OCI-LY7 (cell line): ENCODE data around the gene TCEAL5. TPM values are rescaled to one million over a fixed set of nuclear protein-coding genes. Genes with fewer than 3 reads are reported as not detected.

Experiments used
- BruUV-seq: library from RNA; stranded (reverse); fragments of 400-500 nt; replicated peaks from 2 replicates; lab custom pipeline; 2021; lab: Mats Ljungman, UMichigan
- CTCF ChIA-PET: fragments of 300-600 bp; sonication (Branson Sonifier 250); formaldehyde crosslinking; loops from one replicate; lab custom pipeline; 2022; ENCODE audit warnings: antibody characterized with exemption; ENCODE audit not compliant: unreplicated experiment; lab: Charles Lee
- POLR2A ChIA-PET: fragments of 300-600 bp; sonication (Branson Sonifier 250); formaldehyde crosslinking; loops from one replicate; lab custom pipeline; 2022; ENCODE audit warnings: antibody characterized with exemption; lab: Charles Lee
- DNase-seq: peaks from one replicate; pipeline ENCODE4 v3.0.0-alpha.2; 2015; ENCODE audit warnings: low spot score
- H2AFZ ChIP-seq: fragments of 200-600 bp; sonication (generic), shearing (Covaris generic); 2 replicates; pipeline ENCODE4 v1.6.1; 2014; ENCODE audit warnings: mild to moderate bottlenecking, antibody characterized with exemption, low read length, moderate library complexity
- H3K27ac ChIP-seq: fragments of 200-600 bp; sonication (generic); 2 replicates; pipeline ENCODE4 v1.5.1; 2014; ENCODE audit warnings: mixed run types, low read depth, mild to moderate bottlenecking, moderate library complexity, low read length, inconsistent platforms; ENCODE audit not compliant: poor library complexity, severe bottlenecking
- H3K36me3 ChIP-seq: fragments of 200-600 bp; sonication (generic); 2 replicates; pipeline ENCODE4 v1.6.1; 2014; ENCODE audit warnings: mild to moderate bottlenecking, antibody characterized with exemption, low read length, moderate library complexity, mixed read lengths; ENCODE audit not compliant: insufficient read depth
- H3K4me1 ChIP-seq: fragments of 200-600 bp; sonication (generic); 2 replicates; pipeline ENCODE4 v1.5.1; 2014; ENCODE audit warnings: mild to moderate bottlenecking, low read length; ENCODE audit not compliant: insufficient read depth, poor library complexity, severe bottlenecking
- H3K4me2 ChIP-seq: fragments of 200-600 bp; sonication (generic); 2 replicates; pipeline ENCODE4 v1.6.1; 2014; ENCODE audit warnings: mild to moderate bottlenecking, low read length
- H3K4me3 ChIP-seq: fragments of 200-600 bp; sonication (generic); 2 replicates; pipeline ENCODE4 v1.5.1; 2014; ENCODE audit warnings: mild to moderate bottlenecking, low read depth, low read length; ENCODE audit not compliant: poor library complexity, severe bottlenecking
- H3K79me2 ChIP-seq: fragments of 200-600 bp; sonication (generic); 2 replicates; pipeline ENCODE4 v1.6.1; 2016; ENCODE audit warnings: low read depth, mild to moderate bottlenecking, low read length, moderate library complexity, mixed read lengths; ENCODE audit not compliant: insufficient read depth
- H3K9me2 ChIP-seq: fragments of 200-600 bp; sonication (generic); 2 replicates; pipeline ENCODE4 v1.6.1; 2016; ENCODE audit warnings: mild to moderate bottlenecking, low read length, mixed read lengths; ENCODE audit not compliant: insufficient read depth
- H3K9me3 ChIP-seq: fragments of 200-600 bp; sonication (generic); 2 replicates; pipeline ENCODE4 v1.6.1; 2014; ENCODE audit warnings: mild to moderate bottlenecking, mixed run types, low read length, mixed read lengths
- H4K20me1 ChIP-seq: fragments of 200-600 bp; sonication (generic); 2 replicates; pipeline ENCODE4 v1.6.1; 2014; ENCODE audit warnings: mild to moderate bottlenecking, antibody characterized with exemption, low read length, moderate library complexity, mixed read lengths; ENCODE audit not compliant: insufficient read depth
- EZH2phosphoT487 ChIP-seq: fragments of 200-600 bp; sonication (generic); IDR thresholded peaks from 2 replicates; pipeline ENCODE4 v1.6.1; 2018; ENCODE audit warnings: low read depth, borderline replicate concordance, mild to moderate bottlenecking, mixed run types, antibody characterized with exemption, low read length, moderate library complexity, mixed read lengths
- intact Hi-C: fragments of 100-400 bp; cut with micrococcal nuclease; formaldehyde crosslinking; loops from one replicate; pipeline ENCODE4 v1.10.0; 2022; ENCODE audit not compliant: unreplicated experiment
- total RNA-seq, 2 experiments: library from RNA; depleted of rRNA in 1 of 2; stranded (reverse); fragments of >200 nt in 1 of 2; shearing (Covaris generic) in 1 of 2; gene quantifications; 2 replicates each; pipeline ENCODE4 v1.2.3, GENCODE V29; 2014 to 2022
- TF ChIP-seq, protein P1 (sequence below): fragments of 200-600 bp; sonication (generic); conservative IDR thresholded peaks from 2 replicates; pipeline ENCODE4 v1.5.1; 2014; ENCODE audit warnings: mild to moderate bottlenecking, antibody characterized with exemption, low read length, moderate library complexity, mixed read lengths

The TCEAL5 gene
- total RNA-seq, 2 experiments from 2014 or later, result not detected

DNA sequence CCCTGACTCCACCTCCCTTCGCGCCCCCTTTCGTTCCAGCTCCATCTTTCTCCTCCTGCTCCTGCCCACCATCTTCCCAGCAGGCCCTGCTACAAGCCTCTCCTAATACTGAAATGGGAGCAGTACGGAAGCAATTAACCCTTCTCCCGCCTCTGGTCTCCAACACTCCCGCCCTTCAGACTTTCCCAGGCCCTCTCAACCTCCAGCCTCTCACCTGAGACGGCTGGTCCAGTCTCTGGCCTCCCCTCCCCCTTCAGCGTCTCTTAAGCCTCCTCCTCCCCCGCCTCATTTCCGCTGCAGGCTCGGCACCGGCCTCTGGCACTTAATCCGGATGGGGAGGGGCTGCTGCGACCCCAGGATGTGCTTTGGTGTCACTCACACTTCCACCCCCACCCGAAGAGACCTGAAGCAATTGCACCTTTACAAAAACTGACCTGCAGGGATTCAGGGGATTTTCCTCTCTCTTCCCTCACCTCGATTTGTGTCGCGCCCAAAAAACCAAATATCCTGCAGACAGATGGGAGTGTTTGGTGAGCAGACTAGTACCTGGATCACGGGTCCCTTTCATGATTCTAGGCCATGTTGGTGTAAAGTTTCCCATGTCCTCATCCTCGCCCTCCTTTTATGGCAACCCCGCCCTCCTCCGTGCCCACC is 22.3 kb downstream of the TCEAL5 start:
- Histone ChIP-seq H3K4me2 (peak overlapping the region; percentile 85), H2AFZ (peak overlapping the region; percentile 98; the same call in 1 of the 2 replicates), H3K4me1 (peaks cover 14% of the 10 kb centered on the region), H4K20me1 (no peaks in the 10 kb centered on the region), H3K79me2 (peaks cover 14% of the 10 kb centered on the region; the same call in 1 of the 2 replicates), H3K27ac (peak overlapping the region; percentile 70), H3K9me3 (no peaks in the 10 kb centered on the region), H3K9me2 (no peaks in the 10 kb centered on the region), H3K36me3 (peaks cover 12% of the 10 kb centered on the region; the same call in 1 of the 2 replicates), H3K4me3 (peak overlapping the region; percentile 94)
- intact Hi-C loops, result no loop called here
- POLR2A ChIA-PET, result interaction anchor here (0.6 to 1.0 kb wide), 2 partner anchors 236 to 432 kb away, joined by 3 to 4 read pairs; no protein-coding TSS in a partner anchor
- peak; percentile 73 for DNase-seq
- TF ChIP-seq, protein P1, sequence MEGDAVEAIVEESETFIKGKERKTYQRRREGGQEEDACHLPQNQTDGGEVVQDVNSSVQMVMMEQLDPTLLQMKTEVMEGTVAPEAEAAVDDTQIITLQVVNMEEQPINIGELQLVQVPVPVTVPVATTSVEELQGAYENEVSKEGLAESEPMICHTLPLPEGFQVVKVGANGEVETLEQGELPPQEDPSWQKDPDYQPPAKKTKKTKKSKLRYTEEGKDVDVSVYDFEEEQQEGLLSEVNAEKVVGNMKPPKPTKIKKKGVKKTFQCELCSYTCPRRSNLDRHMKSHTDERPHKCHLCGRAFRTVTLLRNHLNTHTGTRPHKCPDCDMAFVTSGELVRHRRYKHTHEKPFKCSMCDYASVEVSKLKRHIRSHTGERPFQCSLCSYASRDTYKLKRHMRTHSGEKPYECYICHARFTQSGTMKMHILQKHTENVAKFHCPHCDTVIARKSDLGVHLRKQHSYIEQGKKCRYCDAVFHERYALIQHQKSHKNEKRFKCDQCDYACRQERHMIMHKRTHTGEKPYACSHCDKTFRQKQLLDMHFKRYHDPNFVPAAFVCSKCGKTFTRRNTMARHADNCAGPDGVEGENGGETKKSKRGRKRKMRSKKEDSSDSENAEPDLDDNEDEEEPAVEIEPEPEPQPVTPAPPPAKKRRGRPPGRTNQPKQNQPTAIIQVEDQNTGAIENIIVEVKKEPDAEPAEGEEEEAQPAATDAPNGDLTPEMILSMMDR, result no peak
- TF ChIP-seq EZH2phosphoT487, result no peak
- BruUV-seq, result no TSS peak
- CTCF ChIA-PET, result interaction anchor here (0.9 kb wide), 1 partner anchor 43 kb away, joined by 3 read pairs; no protein-coding TSS in a partner anchor

DNA sequence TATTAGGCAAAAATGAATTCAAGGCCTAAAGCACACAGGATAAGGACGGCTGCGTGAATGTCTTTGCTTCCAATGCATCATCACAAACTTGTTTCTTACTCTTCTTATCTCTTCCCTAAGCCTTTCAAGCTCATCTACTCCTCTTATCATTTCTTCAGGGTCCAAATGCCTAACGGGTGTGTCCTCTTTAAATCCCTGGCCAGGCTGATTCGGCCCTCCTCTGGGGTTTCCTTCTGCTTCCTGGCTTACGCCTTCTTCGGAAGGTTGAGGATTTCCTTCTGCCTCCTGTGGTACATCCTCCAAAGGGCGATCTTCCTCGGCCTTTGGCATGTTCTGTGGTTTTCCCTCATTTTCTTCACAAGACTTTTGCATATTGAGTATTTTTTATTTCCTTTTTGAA is 22.9 kb downstream of the TCEAL5 start:
- Histone ChIP-seq H3K9me3 (no peaks in the 10 kb centered on the region), H2AFZ (no peak overlapping the region), H3K4me1 (peaks cover 14% of the 10 kb centered on the region), H3K79me2 (peaks cover 14% of the 10 kb centered on the region; the same call in 1 of the 2 replicates), H3K4me2 (peak overlapping the region; percentile 85), H3K27ac (no peak overlapping the region), H3K9me2 (no peaks in the 10 kb centered on the region), H3K36me3 (peaks cover 12% of the 10 kb centered on the region; the same call in 1 of the 2 replicates), H4K20me1 (no peaks in the 10 kb centered on the region), H3K4me3 (peak overlapping the region; percentile 94)
- TF ChIP-seq, protein P1, result no peak
- TF ChIP-seq EZH2phosphoT487, result no peak
- no peak for DNase-seq
- POLR2A ChIA-PET, result interaction anchor here (0.6 kb wide), 1 partner anchor 236 kb away, joined by 4 read pairs; no protein-coding TSS in a partner anchor
- BruUV-seq, result no TSS peak
- CTCF ChIA-PET, result no interaction called here
- intact Hi-C loops, result no loop called here

DNA sequence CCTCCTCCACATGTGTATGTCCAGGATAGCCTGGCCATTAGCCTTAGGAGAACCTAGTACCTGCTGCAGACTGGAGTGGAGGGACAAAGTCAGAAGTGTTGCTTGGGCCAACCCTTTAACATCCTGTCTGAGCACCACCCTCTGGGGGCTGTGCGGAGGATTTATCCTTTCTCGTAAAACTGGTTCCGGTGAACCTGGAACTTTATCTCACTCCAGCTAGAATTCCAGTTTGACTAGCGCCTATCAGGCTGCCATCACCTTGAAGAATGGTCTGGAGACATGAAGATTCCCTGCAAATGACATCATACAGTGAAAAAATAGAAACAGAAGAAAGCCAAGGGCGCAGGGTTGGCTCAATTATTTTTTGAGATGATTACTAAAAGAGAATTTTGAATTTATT is 25.6 kb downstream of the TCEAL5 start:
- Histone ChIP-seq H4K20me1 (no peaks in the 10 kb centered on the region), H3K9me2 (no peaks in the 10 kb centered on the region), H2AFZ (no peak overlapping the region), H3K79me2 (peaks cover 14% of the 10 kb centered on the region; the same call in 1 of the 2 replicates), H3K27ac (no peak overlapping the region), H3K4me1 (peaks cover 14% of the 10 kb centered on the region), H3K9me3 (no peaks in the 10 kb centered on the region), H3K36me3 (peaks cover 12% of the 10 kb centered on the region; the same call in 1 of the 2 replicates), H3K4me2 (no peak overlapping the region), H3K4me3 (no peak overlapping the region)
- ChIA-PET POLR2A (no interaction called here), CTCF (no interaction called here)
- TF ChIP-seq EZH2phosphoT487, result no peak
- TF ChIP-seq, protein P1, result no peak
- intact Hi-C loops, result no loop called here
- BruUV-seq, result no TSS peak
- no peak for DNase-seq
